Left lung (tissue), 10 donors: ENCODE measurements around the gene MYL9. TPM values are rescaled to one million over a fixed set of nuclear protein-coding genes. Genes with fewer than 3 reads are reported as not detected.
"Not testable (repeated sequence)": the region's sequence is repeated elsewhere in the genome, so short reads cannot be mapped to it uniquely, and the experiment has no call there.

Experiments
- ATAC-seq: fragments of 200-7000 bp; cut with Tn5 transposase; one replicate; pipeline ENCODE4 v1.9.1; 2020; ENCODE audit warnings: moderate library complexity
- DNase-seq, 4 donors: peaks; one replicate each; pipeline ENCODE4 v3.0.0-alpha.2; 2013 to 2020
- H3K27ac ChIP-seq, 2 donors: fragments of 200-600 bp; sonication (generic) in 1 of 2; one replicate each; pipeline versions ENCODE4 v1.5.0 to v1.8.0; 2020 to 2021
- H3K27me3 ChIP-seq, 2 donors: fragments of 200-600 bp; sonication (generic) in 1 of 2; one replicate each; pipeline versions ENCODE4 v1.5.0 to v1.8.0; 2020 to 2021
- H3K36me3 ChIP-seq, 2 donors: fragments of 200-600 bp; sonication (generic) in 1 of 2; one replicate each; pipeline versions ENCODE4 v1.5.0 to v1.8.0; 2020 to 2021
- H3K4me1 ChIP-seq, 2 donors: fragments of 200-600 bp; one replicate each; pipeline ENCODE4 v1.8.0; 2021
- H3K4me3 ChIP-seq, 2 donors: fragments of 200-600 bp; sonication (generic) in 1 of 2; one replicate each; pipeline versions ENCODE4 v1.5.0 to v1.8.0; 2020 to 2021; ENCODE audit warnings: mild to moderate bottlenecking in 1 of 2
- H3K9me3 ChIP-seq, 2 donors: fragments of 200-600 bp; sonication (generic) in 1 of 2; one replicate each; pipeline versions ENCODE4 v1.5.0 to v1.8.0; 2020 to 2021
- CTCF ChIP-seq, 2 donors: fragments of 200-600 bp; sonication (generic) in 1 of 2; IDR thresholded peaks; one replicate each; pipeline versions ENCODE4 v1.5.0 to v1.8.0; 2021; ENCODE audit warnings: antibody characterized with exemption in 2 of 2
- intact Hi-C, 2 donors: fragments of 100-400 bp; cut with DNase I; formaldehyde crosslinking; loops; one replicate each; pipeline versions ENCODE4 v1.11.2 to v1.14.2; 2022
- polyA plus RNA-seq, 6 donors: library from polyadenylated mRNA; unstranded; fragments of 120-200 nt; gene quantifications; one replicate each; pipeline ENCODE4 v1.2.1, GENCODE V29; 2013; ENCODE audit not compliant: insufficient read length in 6 of 6
- total RNA-seq, 2 donors: library from RNA; stranded (reverse); fragmentation: NEBNext Ultra II Directional; extraction: Animal tissue kit (Norgen Biotek cat#: 25700); gene quantifications; one replicate each; pipeline ENCODE4 v1.2.1, GENCODE V29; 2021
- donor health status: DM: no; HTN: yes; CAD: no.
- donor health status: DM: no; HTN: no; CAD: no.

Gene MYL9
- total and polyA plus RNA-seq, 8 donors, result 198 to 348 (median 278) TPM

GRCh38 chr20:36549942-36550789 is 8.8 kb downstream of the MYL9 start:
- peak; percentile 10 for ATAC-seq
- no peak for TF ChIP-seq CTCF (IDR thresholded peaks at IDR 0.05)
- H3K27ac ChIP-seq, result no peak overlapping the region
- no peak overlapping the region for H3K4me3 ChIP-seq
- no peaks in the 10 kb centered on the region for H3K27me3 ChIP-seq
- no peaks in the 10 kb centered on the region for H3K9me3 ChIP-seq
- intact Hi-C loops, result no loop called here
- DNase-seq, result no peak
- H3K36me3 ChIP-seq, result peaks cover 0 to 45% of the 10 kb centered on the region in 2 donors
- no peaks in the 10 kb centered on the region for H3K4me1 ChIP-seq

DNA sequence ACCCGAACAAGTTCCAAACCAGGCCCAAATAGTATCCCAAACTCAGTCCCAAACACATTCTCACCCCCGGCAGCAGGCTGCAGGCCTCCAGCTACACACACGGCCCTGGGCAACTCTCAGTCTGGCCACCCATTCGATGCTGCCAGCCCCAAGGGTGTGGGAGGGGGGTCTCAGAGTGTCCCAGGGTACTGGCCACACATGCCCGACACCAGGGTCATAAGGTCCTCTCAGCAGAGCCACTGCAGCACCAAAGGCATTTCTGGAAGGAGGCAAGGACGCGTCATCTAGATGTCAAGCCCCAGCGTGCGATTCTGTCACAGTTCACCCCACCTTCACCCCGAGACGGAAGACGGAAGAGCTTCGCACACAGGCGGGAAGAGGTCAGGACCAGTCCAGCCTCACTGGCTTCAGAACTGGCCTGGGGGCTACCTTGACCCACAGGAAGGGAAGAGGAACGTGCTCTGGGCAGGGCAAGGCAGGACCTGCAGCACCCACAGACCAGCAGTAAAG is 9.5 kb downstream of the MYL9 start:
- H3K27me3 ChIP-seq, result no peaks in the 10 kb centered on the region
- no peak overlapping the region for H3K27ac ChIP-seq
- no peaks in the 10 kb centered on the region for H3K4me1 ChIP-seq
- intact Hi-C loops, result no loop called here
- DNase-seq (no peak), ATAC-seq (peak; percentile 10)
- no peak for TF ChIP-seq CTCF (IDR thresholded peaks at IDR 0.05)
- H3K9me3 ChIP-seq, result no peaks in the 10 kb centered on the region
- H3K36me3 ChIP-seq, result peaks cover 0 to 38% of the 10 kb centered on the region in 2 donors
- H3K4me3 ChIP-seq, result no peak overlapping the region

- no peak for ATAC-seq
- DNase-seq, result no peak
- H3K4me3 ChIP-seq, result no peak overlapping the region
- no peaks in the 10 kb centered on the region for H3K36me3 ChIP-seq
- no peak overlapping the region for H3K27ac ChIP-seq
- H3K4me1 ChIP-seq, result peaks cover 0 to 3% of the 10 kb centered on the region in 2 donors
- no peaks in the 10 kb centered on the region for H3K27me3 ChIP-seq
- no peaks in the 10 kb centered on the region for H3K9me3 ChIP-seq
- intact Hi-C loops, result loop anchor here in 1 of 2 donors (5.0 kb wide), 1 partner anchor 37 kb away; no protein-coding TSS in a partner anchor
- no peak for TF ChIP-seq CTCF (IDR thresholded peaks at IDR 0.05)
Observed at GRCh38 chr20:36555248-36555647, 13.9 kb downstream of the MYL9 start.

DNA sequence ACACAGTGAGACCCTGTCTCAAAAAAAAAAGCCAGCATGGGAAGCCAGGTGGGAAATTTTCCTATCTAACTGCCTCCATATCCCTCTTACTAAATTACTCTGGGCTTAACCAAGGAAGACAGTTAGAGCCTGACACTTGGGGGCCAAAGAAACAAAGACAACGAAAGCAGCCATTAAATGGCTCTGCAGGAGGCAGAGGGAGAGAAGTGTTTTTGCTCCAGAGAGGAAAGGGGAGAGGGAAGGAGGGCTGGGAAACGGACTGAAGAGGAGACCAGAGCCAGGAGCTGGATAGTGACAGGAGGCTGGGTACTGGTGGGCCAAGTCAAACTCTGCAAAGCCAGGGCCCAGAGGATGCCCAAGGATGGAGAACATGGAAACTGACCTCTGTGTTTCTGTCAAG is 21.4 kb downstream of the MYL9 start:
- ATAC-seq (no peak), DNase-seq (no peak)
- intact Hi-C loops, result no loop called here
- TF ChIP-seq CTCF (IDR thresholded peaks at IDR 0.05), result no peak
- no peak overlapping the region for H3K4me3 ChIP-seq
- no peaks in the 10 kb centered on the region for H3K36me3 ChIP-seq
- no peaks in the 10 kb centered on the region for H3K27me3 ChIP-seq
- no peak overlapping the region for H3K27ac ChIP-seq
- H3K4me1 ChIP-seq, result no peaks in the 10 kb centered on the region
- H3K9me3 ChIP-seq, result peaks cover 0 to 11% of the 10 kb centered on the region in 2 donors

DNA sequence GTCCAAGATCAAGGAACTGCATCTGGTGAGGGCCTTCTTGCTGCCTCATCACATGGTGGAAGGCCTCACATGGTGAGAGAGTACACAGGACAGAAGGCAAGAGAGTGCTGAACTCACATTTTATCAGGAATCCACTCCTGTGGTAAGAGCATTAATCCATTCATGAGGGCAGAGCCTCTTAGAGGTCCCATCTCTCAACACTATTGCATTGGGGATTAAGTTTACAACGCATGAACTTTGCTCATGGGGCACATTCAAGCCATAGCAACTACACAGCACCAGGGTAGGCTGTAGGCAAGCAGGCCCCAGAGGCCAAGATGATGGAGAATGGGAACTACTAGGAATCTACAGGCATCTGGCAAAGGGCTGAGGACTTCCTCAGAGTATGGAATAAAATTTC is 22.1 kb downstream of the MYL9 start:
- Histone ChIP-seq H3K9me3 (peaks cover 0 to 11% of the 10 kb centered on the region in 2 donors), H3K4me3 (no peak overlapping the region), H3K27ac (no peak overlapping the region), H3K27me3 (no peaks in the 10 kb centered on the region), H3K36me3 (no peaks in the 10 kb centered on the region), H3K4me1 (no peaks in the 10 kb centered on the region)
- no peak for DNase-seq
- no peak for ATAC-seq
- intact Hi-C loops, result no loop called here
- no peak for TF ChIP-seq CTCF (IDR thresholded peaks at IDR 0.05)

DNA sequence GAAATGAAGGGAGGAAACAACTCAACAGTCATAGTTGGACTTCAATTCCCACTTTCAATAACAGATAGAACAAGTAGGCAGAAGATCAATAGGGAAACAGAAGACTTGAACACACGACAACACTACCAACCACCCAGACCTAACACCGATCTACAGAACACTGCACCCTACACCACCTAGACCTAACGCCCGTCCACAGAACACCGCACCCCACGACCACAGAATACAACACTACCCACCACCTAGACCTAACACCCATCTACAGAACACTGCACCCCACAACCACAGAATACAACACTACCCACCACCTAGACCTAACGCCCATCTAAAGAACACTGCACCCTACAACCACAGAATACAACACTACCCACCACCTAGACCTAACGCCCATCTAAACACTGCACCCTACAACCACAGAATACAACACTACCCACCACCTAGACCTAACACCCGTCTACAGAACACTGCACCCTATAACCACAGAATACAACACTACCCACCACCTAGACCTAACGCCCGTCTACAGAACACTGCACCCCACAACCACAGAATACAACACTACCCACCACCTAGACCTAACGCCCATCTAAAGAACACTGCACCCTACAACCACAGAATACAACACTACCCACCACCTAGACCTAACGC is 22.9 kb downstream of the MYL9 start:
- DNase-seq, intact Hi-C loops: not testable (repeated sequence)

DNA sequence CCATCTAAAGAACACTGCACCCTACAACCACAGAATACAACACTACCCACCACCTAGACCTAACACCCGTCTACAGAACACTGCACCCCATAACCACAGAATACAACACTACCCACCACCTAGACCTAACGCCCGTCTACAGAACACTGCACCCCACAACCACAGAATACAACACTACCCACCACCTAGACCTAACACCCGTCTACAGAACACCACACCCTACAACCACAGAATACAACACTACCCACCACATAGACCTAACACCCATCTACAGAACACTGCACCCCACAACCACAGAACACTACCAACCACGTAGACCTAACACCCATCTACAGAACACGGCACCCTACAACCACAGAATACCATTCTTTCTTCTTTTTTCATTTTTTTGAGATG is 23.4 kb downstream of the MYL9 start:
- H3K36me3 ChIP-seq, ATAC-seq, H3K4me3 ChIP-seq, H3K27me3 ChIP-seq, intact Hi-C loops, H3K27ac ChIP-seq, H3K4me1 ChIP-seq, DNase-seq: not testable (repeated sequence)
- peaks cover 0 to 11% of the 10 kb centered on the region in 2 donors for H3K9me3 ChIP-seq

More for the DNA sequence above, 22.9 kb downstream of the MYL9 start:
- H3K9me3 ChIP-seq, result peaks cover 0 to 11% of the 10 kb centered on the region in 2 donors
- not testable (repeated sequence) for H3K36me3 ChIP-seq, H3K27ac ChIP-seq, H3K27me3 ChIP-seq, H3K4me3 ChIP-seq, ATAC-seq, H3K4me1 ChIP-seq
